GM12891 (cell line): ENCODE results near the gene LUZP2.

Source experiments
- DNase-seq: peaks from one replicate; pipeline ENCODE4 v3.0.0; 2011; ENCODE audit warnings: low spot score; ENCODE audit not compliant: insufficient read length
- FAIRE-seq: peaks from 2 replicates; lab custom pipeline; 2011; peaks lifted over from hg19 to GRCh38; lab: Jason Lieb, UNC
- PAX5 ChIP-seq: IDR thresholded peaks from 2 replicates; pipeline ENCODE4 v1.6.1; 2011; ENCODE audit warnings: low read length, moderate library complexity, mild to moderate bottlenecking; ENCODE audit not compliant: insufficient read depth, severe bottlenecking
- POLR2A ChIP-seq: IDR thresholded peaks from 2 replicates; pipeline ENCODE4 v1.6.1; 2011; ENCODE audit warnings: low read depth, low read length, control low read depth
- POLR2AphosphoS5 ChIP-seq: IDR thresholded peaks from 2 replicates; pipeline ENCODE4 v1.6.1; 2011; ENCODE audit warnings: low read depth, low read length, control low read depth
- POU2F2 ChIP-seq: IDR thresholded peaks from 2 replicates; pipeline ENCODE4 v1.6.1; 2011; ENCODE audit warnings: low read depth, mild to moderate bottlenecking, control low read depth, low read length, moderate library complexity
- SPI1 ChIP-seq: IDR thresholded peaks from 2 replicates; pipeline ENCODE4 v1.6.1; 2011; ENCODE audit warnings: low read depth, low read length, control low read depth
- TAF1 ChIP-seq: IDR thresholded peaks from 2 replicates; pipeline ENCODE4 v1.6.1; 2011; ENCODE audit warnings: low read depth, low read length, control low read depth

The LUZP2 gene

GRCh38 chr11:24808173-24808572 is 311.3 kb downstream of the LUZP2 start:
- DNase-seq, result no peak
- FAIRE-seq, result no peak
- TF ChIP-seq TAF1 (no peak), SPI1 (no peak), PAX5 (no peak), POLR2A (no peak), POU2F2 (no peak), POLR2AphosphoS5 (no peak)

- no peak for FAIRE-seq
- DNase-seq, result no peak
- no peak for TF ChIP-seq POLR2AphosphoS5
- no peak for TF ChIP-seq POLR2A
- TF ChIP-seq POU2F2, result no peak
- TF ChIP-seq PAX5, result no peak
- no peak for TF ChIP-seq SPI1
- TF ChIP-seq TAF1, result no peak
Measured at GRCh38 chr11:24819006-24819405, 322.2 kb downstream of the LUZP2 start.

GRCh38 chr11:24819863-24820434 is 323.1 kb downstream of the LUZP2 start:
- TF ChIP-seq POU2F2 (no peak), POLR2AphosphoS5 (no peak), POLR2A (no peak), SPI1 (no peak), TAF1 (no peak), PAX5 (no peak)
- FAIRE-seq, result no peak

GRCh38 chr11:24820541-24820940 is 323.7 kb downstream of the LUZP2 start:
- FAIRE-seq (no peak), DNase-seq (no peak)
- TF ChIP-seq POLR2A (no peak), SPI1 (no peak), TAF1 (no peak), PAX5 (no peak), POLR2AphosphoS5 (no peak), POU2F2 (no peak)

More at GRCh38 chr11:24819863-24820434, 323.1 kb downstream of the LUZP2 start:
- DNase-seq, result no peak

- FAIRE-seq (no peak), DNase-seq (no peak)
- no peak for TF ChIP-seq POLR2A
- no peak for TF ChIP-seq SPI1
- TF ChIP-seq TAF1, result no peak
- TF ChIP-seq POU2F2, result no peak
- no peak for TF ChIP-seq POLR2AphosphoS5
Measured at GRCh38 chr11:24828938-24829605, 332.2 kb downstream of the LUZP2 start.

- TF ChIP-seq TAF1 (no peak), POU2F2 (no peak), PAX5 (no peak), SPI1 (no peak), POLR2A (no peak), POLR2AphosphoS5 (no peak)
- DNase-seq (no peak), FAIRE-seq (no peak)
Measured at GRCh38 chr11:24833573-24833972, 336.7 kb downstream of the LUZP2 start.

GRCh38 chr11:24837112-24837511 is 340.3 kb downstream of the LUZP2 start:
- no peak for DNase-seq
- TF ChIP-seq TAF1 (no peak), POLR2A (no peak), POU2F2 (no peak), POLR2AphosphoS5 (no peak), SPI1 (no peak), PAX5 (no peak)
- FAIRE-seq, result no peak

- no peak for DNase-seq
- no peak for FAIRE-seq
- no peak for TF ChIP-seq POLR2AphosphoS5
- TF ChIP-seq SPI1, result no peak
- TF ChIP-seq POLR2A, result no peak
- no peak for TF ChIP-seq PAX5
- no peak for TF ChIP-seq TAF1
- TF ChIP-seq POU2F2, result no peak
Measured at GRCh38 chr11:24842308-24842707, 345.5 kb downstream of the LUZP2 start.

GRCh38 chr11:24844406-24844805 is 347.6 kb downstream of the LUZP2 start:
- no peak for DNase-seq
- TF ChIP-seq POU2F2 (no peak), POLR2AphosphoS5 (no peak), SPI1 (no peak), POLR2A (no peak), PAX5 (no peak), TAF1 (no peak)
- no peak for FAIRE-seq

GRCh38 chr11:24848857-24849256 is 352.0 kb downstream of the LUZP2 start:
- no peak for TF ChIP-seq TAF1
- no peak for TF ChIP-seq POLR2A
- no peak for TF ChIP-seq POU2F2
- no peak for TF ChIP-seq PAX5
- DNase-seq (no peak), FAIRE-seq (no peak)
